Stimulated activated naive CD8-positive, alpha-beta T cell treated with anti-CD3 and anti-CD28 coated beads, Interleukin-15, Interleukin-2, amounts not matched to agents 100 U/mL and 50 U/mL, for 24 hours (primary cell): ENCODE data around the gene ADH5.
"Not testable (repeated sequence)": the region's sequence is repeated elsewhere in the genome, so short reads cannot be mapped to it uniquely, and the experiment has no call there.

Experiments
- ATAC-seq: fragments of 150-1000 bp; cut with Tn5 transposase; one replicate; pipeline ENCODE4 v1.10.0; 2021
- DNase-seq: peaks from one replicate; pipeline ENCODE4 v3.0.0; 2021

The ADH5 gene

DNA sequence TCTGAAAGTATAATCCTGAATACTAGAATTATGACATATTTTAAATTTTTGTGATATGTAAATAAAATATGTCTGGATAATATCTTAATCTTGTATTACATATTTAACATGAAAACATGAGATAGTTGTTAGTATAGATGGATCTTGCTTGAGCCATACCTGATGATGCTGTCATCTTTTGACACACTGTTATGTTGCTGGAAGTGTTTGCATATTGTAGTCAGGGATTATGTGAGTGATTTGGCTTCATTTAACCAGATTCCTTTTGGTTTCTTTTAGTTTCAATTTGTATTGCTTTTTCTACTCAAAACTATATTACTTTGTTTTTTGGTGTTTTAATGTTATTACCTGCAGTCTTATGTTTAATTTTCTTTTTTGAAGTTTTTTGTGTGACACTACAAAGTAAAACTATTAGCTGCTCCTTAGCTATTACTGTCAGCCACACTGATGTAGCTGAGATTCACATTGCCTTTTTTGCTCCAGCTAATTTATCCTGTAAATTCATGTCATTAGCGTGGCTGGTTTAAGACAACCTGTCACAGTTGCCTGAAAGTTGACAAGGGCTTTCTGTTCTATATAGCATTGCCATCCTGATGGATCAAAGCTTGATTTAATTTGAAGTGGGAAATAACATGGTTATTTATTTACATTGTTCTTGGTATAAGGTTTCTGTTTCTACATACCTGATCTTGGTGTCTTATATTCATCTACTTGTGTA lies 59.4 kb downstream of the ADH5 start:
- no peak for ATAC-seq
- no peak for DNase-seq

DNA sequence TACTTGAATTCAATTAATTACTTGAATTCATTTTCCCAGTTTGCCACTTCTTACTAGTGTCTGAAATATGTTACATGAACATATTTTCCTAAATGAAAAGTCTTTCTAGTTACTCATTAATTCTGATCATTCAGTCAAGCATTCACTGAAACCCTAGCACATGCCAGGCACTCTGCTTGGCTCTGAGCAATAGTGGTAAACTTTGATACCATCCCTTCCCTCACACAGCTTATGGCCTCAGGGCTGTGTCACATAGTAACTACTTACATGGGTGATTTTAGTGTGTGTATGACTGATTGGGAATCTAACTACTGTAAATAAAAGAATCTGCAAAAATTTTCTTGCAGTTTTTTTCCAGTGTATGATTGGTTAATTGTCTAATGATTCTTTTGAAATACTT lies 60.4 kb downstream of the ADH5 start:
- DNase-seq: no peak
- peak; percentile 78 for ATAC-seq

DNA sequence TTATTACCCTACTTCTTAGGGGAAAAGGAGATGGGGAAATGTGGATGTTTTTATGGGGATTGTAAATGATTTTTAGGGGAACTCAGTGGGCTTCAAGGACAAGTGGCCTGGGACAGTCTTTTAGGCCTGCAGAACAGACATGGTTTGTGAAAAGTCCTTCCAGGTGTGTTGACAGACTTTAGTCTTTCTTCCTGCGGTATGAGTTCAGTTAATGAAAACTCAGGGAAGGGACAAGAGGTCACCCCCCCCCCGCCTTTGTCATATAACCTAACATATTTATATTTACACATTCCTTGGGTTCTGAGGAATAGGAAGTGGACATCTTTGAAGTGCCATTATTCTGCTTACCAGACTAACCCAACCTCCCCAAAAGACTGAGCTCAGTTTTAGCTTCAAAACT lies 61.3 kb downstream of the ADH5 start:
- DNase-seq: no peak
- no peak for ATAC-seq

DNA sequence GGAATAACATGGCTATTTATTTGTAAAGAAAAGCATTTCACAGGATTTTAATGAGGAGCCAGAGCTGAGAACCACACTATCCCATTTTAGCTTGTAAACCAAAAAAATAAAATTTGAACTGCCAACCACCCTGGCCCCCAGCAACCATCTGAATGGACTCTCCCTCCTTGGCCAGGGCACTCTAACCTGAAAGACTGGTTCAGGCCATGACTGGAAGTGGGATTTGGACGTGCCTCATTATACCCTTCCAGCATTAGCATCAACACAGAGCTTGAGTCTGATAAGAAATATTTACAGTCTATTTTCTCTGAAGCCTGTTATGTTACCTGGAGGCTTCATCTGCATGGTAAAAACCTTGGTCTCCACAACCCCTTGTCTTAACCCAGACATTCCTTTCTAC lies 63.1 kb downstream of the ADH5 start:
- no peak for DNase-seq
- ATAC-seq: no peak

DNA sequence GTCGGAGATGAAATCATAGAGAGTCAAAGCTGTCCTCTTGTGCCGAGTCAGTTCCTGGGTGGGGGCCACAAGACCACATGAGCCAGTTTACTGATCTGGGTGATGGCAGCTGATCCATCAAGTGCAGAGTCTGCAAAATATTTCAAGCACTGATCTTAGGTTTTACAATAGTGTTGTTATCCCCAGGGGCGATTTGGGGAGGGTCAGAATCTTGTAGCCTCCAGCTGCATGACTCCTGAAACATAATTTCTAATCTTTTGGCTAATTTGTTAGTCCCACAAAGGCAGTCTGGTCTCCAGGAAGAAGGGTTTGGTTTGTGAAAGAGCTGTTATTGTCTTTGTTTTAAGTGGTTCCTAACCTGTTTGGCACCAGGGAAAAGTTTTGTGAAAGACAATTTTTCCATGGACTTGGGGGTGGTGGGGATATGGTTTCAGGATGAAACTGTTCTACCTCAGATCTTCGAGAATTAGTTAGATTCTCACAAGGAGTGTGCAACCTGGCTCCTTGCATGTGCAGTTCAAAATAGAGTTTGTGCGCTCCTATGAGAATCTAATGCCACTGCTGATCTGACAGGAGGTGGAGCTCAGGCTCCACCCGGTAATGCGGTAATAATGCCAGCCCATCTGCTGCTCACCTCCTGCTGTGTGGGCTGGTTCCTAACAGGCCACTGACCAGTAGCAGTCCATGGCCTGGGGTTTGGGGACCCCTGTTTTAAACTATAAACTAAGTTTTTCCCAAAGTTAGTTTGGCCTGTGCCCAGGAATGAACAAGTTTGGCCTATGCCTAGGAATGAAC lies 63.9 kb downstream of the ADH5 start:
- no peak for ATAC-seq
- DNase-seq: no peak

DNA sequence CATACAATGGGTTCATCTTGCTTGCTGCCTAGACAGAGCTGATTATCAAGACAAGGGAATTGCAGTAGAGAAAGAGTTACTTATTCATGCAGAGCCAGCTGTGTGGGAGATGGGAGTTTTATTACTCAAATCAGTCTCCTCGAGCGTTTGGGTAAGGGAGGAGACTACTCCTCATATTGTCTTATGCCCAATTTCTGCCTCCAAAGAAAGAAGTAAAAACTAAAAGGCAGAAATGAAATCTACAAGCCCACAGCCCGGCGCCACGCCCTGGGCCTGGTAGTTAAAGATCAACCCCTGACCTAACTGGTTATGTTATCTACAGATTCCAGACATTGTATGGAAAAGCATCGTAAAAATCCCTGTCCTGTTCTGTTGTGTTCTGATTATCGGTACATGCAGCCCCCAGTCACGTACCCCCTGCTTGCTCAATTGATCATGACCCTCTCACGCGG lies 64.8 kb downstream of the ADH5 start:
- ATAC-seq, DNase-seq: not testable (repeated sequence)

DNA sequence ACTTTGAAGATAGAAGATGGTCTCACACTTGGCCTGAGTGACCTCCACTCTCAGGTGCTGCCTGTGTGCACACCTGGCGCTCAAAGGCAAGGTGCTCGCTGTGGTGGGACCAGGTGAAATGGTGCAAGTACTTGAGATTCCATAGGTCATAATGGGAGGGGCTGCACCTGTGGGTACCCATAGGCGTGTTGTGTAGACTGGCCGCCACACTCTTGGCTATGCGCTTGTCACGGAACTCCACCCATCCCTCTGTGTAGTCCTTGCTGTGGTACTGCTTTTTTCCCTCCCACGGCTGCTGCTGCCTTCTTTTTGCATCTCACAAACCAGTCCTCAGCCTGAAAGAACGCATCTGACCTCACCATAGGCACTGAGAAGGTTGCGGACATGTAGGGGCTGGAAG lies 66.0 kb downstream of the ADH5 start:
- ATAC-seq (no peak), DNase-seq (no peak)

DNA sequence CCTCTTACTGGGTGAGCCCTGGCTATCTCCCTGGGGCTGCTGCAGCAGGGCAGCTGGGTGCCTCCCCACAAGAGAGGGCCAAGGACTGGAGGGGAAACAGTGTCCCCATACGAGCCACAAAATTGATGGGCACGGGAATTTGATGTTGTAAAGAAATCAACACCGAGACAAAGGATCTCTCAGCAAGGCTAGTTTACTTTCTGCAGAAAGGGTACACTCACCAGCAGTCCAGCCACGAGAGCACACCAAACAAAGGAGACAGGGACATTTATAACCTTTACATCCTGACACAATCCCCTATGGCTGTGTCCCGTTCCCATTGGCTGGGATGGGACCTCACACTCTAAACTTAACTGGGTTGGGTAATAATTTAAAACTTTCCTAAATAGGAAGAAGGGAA lies 67.2 kb downstream of the ADH5 start:
- ATAC-seq (no peak), DNase-seq (no peak)
